Measurements from ENCODE around the gene OXNAD1. TPM values are rescaled to one million over a fixed set of nuclear protein-coding genes. Genes with fewer than 3 reads are reported as not detected.

Gene OXNAD1
- total RNA-seq, 1 experiment from 2014 or later, result 23.7 TPM

GRCh38 chr3:16294844-16295243, 29.8 kb downstream of the OXNAD1 start:
- Histone ChIP-seq H3K27ac (ENCODE audit: insufficient read length, low read depth, low read length) (no peak overlapping the region), H4K20me1 (ENCODE audit: control insufficient read depth, insufficient read depth, insufficient read length) (no peaks in the 10 kb centered on the region), H3K27me3 (ENCODE audit: insufficient read depth, low read length) (no peaks in the 10 kb centered on the region), H3K4me1 (ENCODE audit: insufficient read depth, low read length) (no peaks in the 10 kb centered on the region), H3K56ac (ENCODE audit: insufficient read length, low read depth, low read length) (no peak overlapping the region), H2BK5ac (ENCODE audit: insufficient read length, low read length) (no peak overlapping the region), H3K23me2 (ENCODE audit: insufficient read length, low read depth, low read length, poor library complexity, severe bottlenecking) (no peaks in the 10 kb centered on the region), H3K14ac (ENCODE audit: insufficient read depth, low read length) (no peak overlapping the region), H4K91ac (ENCODE audit: insufficient read length, low read depth, low read length) (no peak overlapping the region), H2AFZ (ENCODE audit: low read length) (no peak overlapping the region), H3T11ph (ENCODE audit: low read length) (no peak overlapping the region), H3K23ac (ENCODE audit: insufficient read length, low read depth, low read length) (no peak overlapping the region), H3K9ac (ENCODE audit: extremely low read depth, insufficient read length, low read length) (no peak overlapping the region), H4K8ac (replicated peaks; ENCODE audit: insufficient read length, low read depth, low read length) (no peak overlapping the region), H3K18ac (ENCODE audit: insufficient read length, low read depth, low read length) (no peak overlapping the region), H2BK20ac (ENCODE audit: low read depth, low read length, poor library complexity, severe bottlenecking) (no peak overlapping the region), H2AK5ac (ENCODE audit: insufficient read length, low read length) (no peak overlapping the region), H4K5ac (ENCODE audit: insufficient read length, low read depth, low read length) (no peak overlapping the region), H2BK15ac (ENCODE audit: low read depth, low read length) (no peak overlapping the region), H3K79me1 (ENCODE audit: insufficient read depth, low read depth, low read length, poor library complexity, severe bottlenecking) (no peaks in the 10 kb centered on the region), H3K79me2 (ENCODE audit: insufficient read depth, low read length) (no peaks in the 10 kb centered on the region), H3K9me3 (ENCODE audit: control insufficient read depth, low read depth, low read length) (no peaks in the 10 kb centered on the region), H2BK12ac (ENCODE audit: insufficient read length, low read depth, low read length) (no peak overlapping the region), H3K4me2 (ENCODE audit: insufficient read depth, insufficient read length, low read length) (no peak overlapping the region), H3K4ac (ENCODE audit: low read depth, low read length) (no peak overlapping the region), H2BK120ac (ENCODE audit: low read depth, low read length, poor library complexity, severe bottlenecking) (no peak overlapping the region)
- no peaks in the 10 kb centered on the region for H3K27me3 Mint-ChIP-seq (ENCODE audit: low read depth)
- H3K9me3 Mint-ChIP-seq, result peaks cover 3 to 9% of the 10 kb centered on the region in 2 experiments; a peak in 4 of 5 replicates
- H3K36me3 Mint-ChIP-seq (ENCODE audit: insufficient read depth in 1 of 3, low read depth in 3 of 3), result peaks cover 42 to 64% (median 44%) of the 10 kb centered on the region in 3 experiments
- DNase-seq, result no peak
- WGBS (ENCODE audit: extremely low coverage, insufficient read length, low lambda C conversion rate), result no CpG with 5 or more reads among the region's 5 CpGs
- no peak for TF ChIP-seq CTCF (conservative IDR thresholded peaks at IDR 0.05)
- 0 out of 4 replicates have a peak, but pooled peaks cover 0 to under 1% of the 10 kb centered on the region in 2 experiments for H3K4me1 Mint-ChIP-seq
- H3K27ac Mint-ChIP-seq, result no peak overlapping the region
- no peak overlapping the region for H3K4me3 Mint-ChIP-seq
